Transverse colon (tissue), 4 donors: ENCODE results near the gene TBCD. TPM values are rescaled to one million over a fixed set of nuclear protein-coding genes. Genes with fewer than 3 reads are reported as not detected.

ENCODE experiments used
- DNase-seq: peaks from one replicate; pipeline ENCODE4 v3.0.0-alpha.2; 2019
- H3K27ac ChIP-seq, 4 donors: fragments of 200-600 bp; sonication (generic); 2 replicates each; pipeline ENCODE4 v1.5.1; 2016 to 2018; ENCODE audit warnings: inconsistent platforms in 4 of 4
- H3K27me3 ChIP-seq: fragments of 200-600 bp; sonication (generic); 2 replicates; pipeline ENCODE4 v1.5.1; 2017; ENCODE audit warnings: inconsistent platforms
- H3K36me3 ChIP-seq, 4 donors: fragments of 200-600 bp; sonication (generic); 2 replicates each; pipeline ENCODE4 v1.5.1; 2017 to 2019; ENCODE audit warnings: inconsistent platforms in 4 of 4
- H3K4me1 ChIP-seq, 4 donors: fragments of 200-600 bp; sonication (generic); 2 replicates each; pipeline ENCODE4 v1.5.1; 2017 to 2020; ENCODE audit warnings: inconsistent platforms in 4 of 4
- H3K4me3 ChIP-seq, 4 donors: fragments of 200-600 bp; sonication (generic); 1 replicate in 1 of 4; 2 replicates in 3 of 4; pipeline versions ENCODE4 v1.5.1 to v1.6.1; 2017 to 2019; ENCODE audit warnings: inconsistent platforms in 4 of 4
- H3K9me3 ChIP-seq, 2 donors: fragments of 200-600 bp; sonication (generic); 2 replicates each; pipeline ENCODE4 v1.5.1; 2017 to 2019; ENCODE audit warnings: inconsistent platforms in 2 of 2
- CTCF ChIP-seq, 5 experiments: fragments of 200-600 bp in 3 of 5; fragments of 450-650 bp in 2 of 5; sonication (generic) in 3 of 5; IDR thresholded peaks; 1 replicate in 2 of 5; 2 replicates in 3 of 5; pipeline ENCODE4 v1.5.1; 2016 to 2017; ENCODE audit warnings: antibody characterized with exemption in 5 of 5, inconsistent platforms in 3 of 5, mild to moderate bottlenecking in 2 of 5, moderate library complexity in 1 of 5
- EP300 ChIP-seq: sonication (generic); formaldehyde crosslinking; IDR thresholded peaks from one replicate; pipeline ENCODE4 v1.6.1; 2017; ENCODE audit warnings: antibody characterized with exemption, low read depth
- POLR2A ChIP-seq: fragments of 450-650 bp; IDR thresholded peaks from one replicate; pipeline ENCODE4 v1.6.1; 2016; ENCODE audit warnings: antibody characterized with exemption, mild to moderate bottlenecking, moderate library complexity
- POLR2AphosphoS5 ChIP-seq, 3 donors: sonication (generic); formaldehyde crosslinking; IDR thresholded peaks; one replicate each; pipeline ENCODE4 v1.6.1; 2016; ENCODE audit warnings: antibody characterized with exemption in 3 of 3
- whole genome bisulfite sequencing, 2 donors: methylation state at CpG; one replicate each; pipeline ENCODE4 v1.1.5; 2018; ENCODE audit warnings: low coverage in 1 of 2; 5-methylcytosine and 5-hydroxymethylcytosine counted together
- in situ Hi-C, 4 donors: fragments of 200-750 bp; cut with MboI; loops; one replicate each; pipeline versions ENCODE4 v1.15.0 to v1.15.1; 2017; ENCODE audit warnings: low sequenced_read_pairs in 3 of 4, low pct_ligation_motif_present in 1 of 4, low pct_unique_long_range_greater_than_20kb in 1 of 4
- intact Hi-C: fragments of 100-400 bp; cut with DNase I; formaldehyde crosslinking; loops from one replicate; pipeline ENCODE4 v1.15.1; 2023; ENCODE audit warnings: low total_unique reads
- total RNA-seq, 4 donors: library from RNA; depleted of rRNA; stranded (reverse); fragments of >200 nt; gene quantifications; one replicate each; pipeline ENCODE4 v1.1.0, GENCODE V29; 2016

The TBCD gene
- total RNA-seq, 4 donors from 2014 or later: 38.6 to 104 (median 39.8) TPM

DNA sequence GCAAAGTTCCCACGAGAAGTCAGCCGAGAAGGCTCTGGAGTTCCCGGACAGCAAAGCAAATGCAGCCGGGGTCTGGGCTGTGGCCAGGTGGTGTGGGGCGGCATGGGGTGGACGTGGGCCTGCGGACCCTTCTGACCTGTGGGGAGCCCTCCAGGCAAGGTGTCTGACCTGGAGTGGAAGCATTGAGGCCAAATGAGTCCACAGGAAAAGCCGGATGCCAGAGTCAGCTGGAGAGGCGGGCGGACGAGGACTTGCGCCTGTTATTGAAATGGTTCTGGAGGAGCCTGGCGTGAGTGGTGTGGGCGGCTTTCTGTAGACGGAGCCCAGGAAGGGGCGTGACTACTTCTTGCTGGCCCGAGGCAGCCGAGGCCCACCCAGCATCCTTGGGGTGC, 138.5 kb downstream of the TBCD start:
- in situ Hi-C loops: no loop called here
- TF ChIP-seq CTCF (IDR thresholded peaks at IDR 0.05) (no peak), POLR2AphosphoS5 (IDR thresholded peaks at IDR 0.05) (no peak), POLR2A (no peak), EP300 (no peak)
- H3K9me3 ChIP-seq: no peaks in the 10 kb centered on the region
- intact Hi-C loops: no loop called here
- no peak for DNase-seq
- H3K4me3 ChIP-seq: no peak overlapping the region
- 89 to 95% methylated on average over 4 to 18 of the region's 18 CpGs for WGBS, 2 donors
- H3K27me3 ChIP-seq: no peaks in the 10 kb centered on the region
- H3K27ac ChIP-seq: peak overlapping the region; percentile 65 to 79 (median 72)
- H3K4me1 ChIP-seq: peaks cover 9 to 65% (median 25%) of the 10 kb centered on the region in 4 donors
- H3K36me3 ChIP-seq: no peaks in the 10 kb centered on the region

GRCh38 chr17:82890926-82891678, 139.2 kb downstream of the TBCD start:
- WGBS, 2 donors: 90 to 93% methylated on average over 7 to 28 of the region's 29 CpGs
- Histone ChIP-seq H3K4me3 (no peak overlapping the region), H3K27ac (peak overlapping the region in 3 of 4 donors; percentile 68 to 79 (median 75)), H3K9me3 (no peaks in the 10 kb centered on the region), H3K4me1 (peaks cover 9 to 57% (median 25%) of the 10 kb centered on the region in 4 donors), H3K36me3 (no peaks in the 10 kb centered on the region), H3K27me3 (no peaks in the 10 kb centered on the region)
- no peak for DNase-seq
- intact Hi-C loops: no loop called here
- TF ChIP-seq POLR2AphosphoS5 (IDR thresholded peaks at IDR 0.05): no peak
- no peak for TF ChIP-seq CTCF (IDR thresholded peaks at IDR 0.05)
- no peak for TF ChIP-seq POLR2A
- TF ChIP-seq EP300: no peak
- in situ Hi-C loops: no loop called here

GRCh38 chr17:82891911-82892310, 140.0 kb downstream of the TBCD start:
- no peak for DNase-seq
- no peak for TF ChIP-seq POLR2A
- TF ChIP-seq POLR2AphosphoS5 (IDR thresholded peaks at IDR 0.05): no peak
- no peak for TF ChIP-seq CTCF (IDR thresholded peaks at IDR 0.05)
- TF ChIP-seq EP300: no peak
- intact Hi-C loops: no loop called here
- Histone ChIP-seq H3K4me3 (no peak overlapping the region), H3K27ac (no peak overlapping the region), H3K36me3 (no peaks in the 10 kb centered on the region), H3K9me3 (no peaks in the 10 kb centered on the region), H3K4me1 (peaks cover 9 to 57% (median 25%) of the 10 kb centered on the region in 4 donors), H3K27me3 (no peaks in the 10 kb centered on the region)
- WGBS, 2 donors: 96% methylated on average over 10 of the region's 10 CpGs; no CpG with 5 or more reads in 1 of the 2 donors
- in situ Hi-C loops: no loop called here

DNA sequence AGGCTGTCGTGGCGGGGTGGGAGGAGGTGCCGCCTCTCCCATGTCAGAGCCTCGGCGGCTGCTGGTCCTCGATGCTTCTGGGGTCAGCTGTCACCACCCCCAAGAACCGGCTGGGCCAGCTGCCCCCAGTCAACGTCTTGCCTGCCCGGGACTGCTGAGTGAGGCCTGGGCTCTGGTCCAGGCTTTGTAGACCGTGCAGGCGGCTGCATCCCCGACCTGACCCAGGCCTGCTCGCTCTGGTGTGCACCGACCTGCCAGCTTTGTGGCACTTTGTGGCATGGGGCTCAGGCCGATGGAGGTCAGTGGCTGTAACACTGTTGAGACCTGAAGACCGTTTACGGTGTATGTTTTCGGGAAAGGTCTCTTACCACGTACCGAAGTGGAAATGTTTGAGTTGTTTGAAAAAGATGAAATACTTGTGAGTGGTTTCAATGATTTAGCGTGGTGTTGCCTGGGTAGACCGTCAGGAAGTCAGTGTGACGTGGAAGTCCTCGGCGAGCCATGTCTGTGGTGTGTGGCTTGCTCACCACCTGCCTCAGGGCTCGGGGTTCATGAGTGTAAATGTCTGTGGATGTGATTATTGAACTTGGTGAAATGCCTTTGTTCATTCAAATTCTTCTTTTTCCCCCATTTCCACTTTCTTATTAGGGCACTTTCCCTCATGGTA, 141.2 kb downstream of the TBCD start:
- H3K27ac ChIP-seq: peak overlapping the region in 3 of 4 donors; percentile 11 to 24 (median 20)
- no peaks in the 10 kb centered on the region for H3K9me3 ChIP-seq
- in situ Hi-C loops (no loop called here), intact Hi-C loops (no loop called here)
- H3K4me1 ChIP-seq: peaks cover 9 to 57% (median 25%) of the 10 kb centered on the region in 4 donors
- peak; percentile 45 for DNase-seq
- no peak overlapping the region for H3K4me3 ChIP-seq
- TF ChIP-seq EP300 (no peak), POLR2AphosphoS5 (IDR thresholded peaks at IDR 0.05) (no peak)
- 60 to 75% methylated on average over 4 to 26 of the region's 26 CpGs for WGBS, 2 donors
- no peaks in the 10 kb centered on the region for H3K27me3 ChIP-seq
- no peaks in the 10 kb centered on the region for H3K36me3 ChIP-seq
